Measurements from ENCODE around the gene C1orf87. TPM values are rescaled to one million over a fixed set of nuclear protein-coding genes. Genes with fewer than 3 reads are reported as not detected.

C1orf87 gene
- total RNA-seq, 1 donor from 2014 or later: not detected

GRCh38 chr1:60051191-60051590 lies 22.4 kb downstream of the C1orf87 start:
- no peak for TF ChIP-seq CTCF (conservative IDR thresholded peaks at IDR 0.05)
- Mint-ChIP-seq H3K36me3 (ENCODE audit: low read depth) (peaks cover 5% of the 10 kb centered on the region), H3K4me3 (no peak overlapping the region), H3K4me1 (no peaks in the 10 kb centered on the region), H3K27ac (ENCODE audit: unreplicated experiment) (no peak overlapping the region), H3K9me3 (peaks cover 6% of the 10 kb centered on the region), H3K27me3 (ENCODE audit: low read depth) (no peaks in the 10 kb centered on the region)
- no peak for DNase-seq (ENCODE audit: low read depth, low spot score)

- Mint-ChIP-seq H3K9me3 (peaks cover 6% of the 10 kb centered on the region), H3K4me1 (no peaks in the 10 kb centered on the region), H3K27ac (ENCODE audit: unreplicated experiment) (no peak overlapping the region), H3K27me3 (ENCODE audit: low read depth) (no peaks in the 10 kb centered on the region), H3K4me3 (no peak overlapping the region), H3K36me3 (ENCODE audit: low read depth) (peaks cover 5% of the 10 kb centered on the region)
- no peak for DNase-seq (ENCODE audit: low read depth, low spot score)
- no peak for TF ChIP-seq CTCF (conservative IDR thresholded peaks at IDR 0.05)
Observed at GRCh38 chr1:60049188-60049587, 24.4 kb downstream of the C1orf87 start.

GRCh38 chr1:60044881-60045280 lies 28.7 kb downstream of the C1orf87 start:
- no peak for TF ChIP-seq CTCF (conservative IDR thresholded peaks at IDR 0.05)

GRCh38 chr1:60041783-60042182 lies 31.8 kb downstream of the C1orf87 start:
- H3K27me3 Mint-ChIP-seq (ENCODE audit: low read depth): no peaks in the 10 kb centered on the region
- no peaks in the 10 kb centered on the region for H3K9me3 Mint-ChIP-seq
- no peaks in the 10 kb centered on the region for H3K4me1 Mint-ChIP-seq
- no peak overlapping the region for H3K27ac Mint-ChIP-seq (ENCODE audit: unreplicated experiment)
- no peak for DNase-seq (ENCODE audit: low read depth, low spot score)
- H3K36me3 Mint-ChIP-seq (ENCODE audit: low read depth): no peaks in the 10 kb centered on the region
- no peak overlapping the region for H3K4me3 Mint-ChIP-seq
- no peak for TF ChIP-seq CTCF (conservative IDR thresholded peaks at IDR 0.05)

More at GRCh38 chr1:60044881-60045280, 28.7 kb downstream of the C1orf87 start:
- no peak for DNase-seq (ENCODE audit: low read depth, low spot score)
- no peak overlapping the region for H3K4me3 Mint-ChIP-seq
- H3K27me3 Mint-ChIP-seq (ENCODE audit: low read depth): no peaks in the 10 kb centered on the region
- H3K9me3 Mint-ChIP-seq: peaks cover 3% of the 10 kb centered on the region
- no peak overlapping the region for H3K27ac Mint-ChIP-seq (ENCODE audit: unreplicated experiment)
- H3K4me1 Mint-ChIP-seq: no peaks in the 10 kb centered on the region
- peaks cover 2% of the 10 kb centered on the region for H3K36me3 Mint-ChIP-seq (ENCODE audit: low read depth)

- Mint-ChIP-seq H3K9me3 (no peaks in the 10 kb centered on the region), H3K36me3 (ENCODE audit: low read depth) (no peaks in the 10 kb centered on the region), H3K4me3 (no peak overlapping the region), H3K4me1 (no peaks in the 10 kb centered on the region), H3K27me3 (ENCODE audit: low read depth) (no peaks in the 10 kb centered on the region), H3K27ac (ENCODE audit: unreplicated experiment) (no peak overlapping the region)
- TF ChIP-seq CTCF (conservative IDR thresholded peaks at IDR 0.05): no peak
- DNase-seq (ENCODE audit: low read depth, low spot score): no peak
Observed at GRCh38 chr1:60037669-60038068, 35.9 kb downstream of the C1orf87 start.

Measured in neural crest cell (in vitro differentiated cells).